Activated B cell treated with CpG ODN at 0.5 μM for 24 hours (primary cell): Measurements from ENCODE around the gene PLCB4. TPM values are rescaled to one million over a fixed set of nuclear protein-coding genes. Genes with fewer than 3 reads are reported as not detected.

ENCODE experiments used
- ATAC-seq: fragments of 200-7000 bp; cut with Tn5 transposase; one replicate; pipeline ENCODE4 v1.10.0; 2021; ENCODE audit warnings: low read depth, mild to moderate bottlenecking, moderate library complexity
- CTCF ChIA-PET: fragments of 350-600 bp; sonication (Branson Sonifier 250); formaldehyde crosslinking; loops from one replicate; lab custom pipeline; 2021; ENCODE audit warnings: antibody characterized with exemption; lab: Charles Lee
- POLR2A ChIA-PET: fragments of 350-600 bp; sonication (Branson Sonifier 250); formaldehyde crosslinking; loops from one replicate; lab custom pipeline; 2021; ENCODE audit warnings: antibody characterized with exemption; lab: Charles Lee
- DNase-seq: peaks from one replicate; pipeline ENCODE4 v3.0.0; 2022
- H3K27ac Mint-ChIP-seq: one replicate; pipeline ENCODE4 v1.8.0; 2020; ENCODE audit warnings: mixed read lengths
- H3K27me3 Mint-ChIP-seq: one replicate; pipeline ENCODE4 v1.8.0; 2021; ENCODE audit warnings: mixed read lengths
- H3K36me3 Mint-ChIP-seq: one replicate; pipeline ENCODE4 v1.8.0; 2021; ENCODE audit warnings: low read depth, mixed read lengths
- H3K4me1 Mint-ChIP-seq: one replicate; pipeline ENCODE4 v1.8.0; 2021; ENCODE audit warnings: mixed read lengths
- H3K4me3 Mint-ChIP-seq: one replicate; pipeline ENCODE4 v1.8.0; 2020; ENCODE audit warnings: mild to moderate bottlenecking, mixed read lengths
- H3K9me3 Mint-ChIP-seq: one replicate; pipeline ENCODE4 v1.8.0; 2020; ENCODE audit warnings: mixed read lengths
- CTCF ChIP-seq: fragments of 200-600 bp; IDR thresholded peaks from one replicate; pipeline ENCODE4 v1.8.0; 2022; ENCODE audit warnings: antibody characterized with exemption, mild to moderate bottlenecking
- intact Hi-C: fragments of 100-400 bp; cut with micrococcal nuclease; formaldehyde crosslinking; loops from one replicate; pipeline ENCODE4 v1.15.1; 2024
- total RNA-seq: library from RNA; stranded (reverse); gene quantifications from 2 replicates; pipeline ENCODE4 v1.2.3, GENCODE V29; 2022

The PLCB4 gene
- total RNA-seq, 1 donor from 2014 or later = not detected

GRCh38 chr20:9225879-9226278 is 157.0 kb downstream of the PLCB4 start:
- CTCF ChIA-PET = no interaction called here

GRCh38 chr20:9227896-9228615 is 159.2 kb downstream of the PLCB4 start:
- no peak overlapping the region for H3K4me3 Mint-ChIP-seq
- H3K36me3 Mint-ChIP-seq = no peaks in the 10 kb centered on the region
- H3K4me1 Mint-ChIP-seq = no peaks in the 10 kb centered on the region
- DNase-seq (no peak), ATAC-seq (no peak)
- H3K9me3 Mint-ChIP-seq = no peaks in the 10 kb centered on the region
- no peaks in the 10 kb centered on the region for H3K27me3 Mint-ChIP-seq
- intact Hi-C loops = no loop called here
- H3K27ac Mint-ChIP-seq = no peak overlapping the region
- no peak for TF ChIP-seq CTCF
- POLR2A ChIA-PET = no interaction called here
- CTCF ChIA-PET = no interaction called here

More at GRCh38 chr20:9225879-9226278, 157.0 kb downstream of the PLCB4 start:
- no peak overlapping the region for H3K27ac Mint-ChIP-seq
- TF ChIP-seq CTCF = no peak
- no peaks in the 10 kb centered on the region for H3K9me3 Mint-ChIP-seq
- H3K4me1 Mint-ChIP-seq = no peaks in the 10 kb centered on the region
- DNase-seq (no peak), ATAC-seq (no peak)
- intact Hi-C loops = no loop called here
- H3K36me3 Mint-ChIP-seq = no peaks in the 10 kb centered on the region
- H3K27me3 Mint-ChIP-seq = no peaks in the 10 kb centered on the region
- no peak overlapping the region for H3K4me3 Mint-ChIP-seq
- POLR2A ChIA-PET = no interaction called here

GRCh38 chr20:9228774-9229450 is 160.0 kb downstream of the PLCB4 start:
- intact Hi-C loops = no loop called here
- ChIA-PET POLR2A (no interaction called here), CTCF (no interaction called here)

GRCh38 chr20:9230406-9230805 is 161.5 kb downstream of the PLCB4 start:
- no peak overlapping the region for H3K4me3 Mint-ChIP-seq
- POLR2A ChIA-PET = no interaction called here
- H3K36me3 Mint-ChIP-seq = no peaks in the 10 kb centered on the region
- no peak overlapping the region for H3K27ac Mint-ChIP-seq
- intact Hi-C loops = no loop called here
- DNase-seq (no peak), ATAC-seq (no peak)
- no peaks in the 10 kb centered on the region for H3K4me1 Mint-ChIP-seq
- H3K27me3 Mint-ChIP-seq = no peaks in the 10 kb centered on the region
- CTCF ChIA-PET = no interaction called here
- TF ChIP-seq CTCF = no peak
- H3K9me3 Mint-ChIP-seq = no peaks in the 10 kb centered on the region

More at GRCh38 chr20:9228774-9229450, 160.0 kb downstream of the PLCB4 start:
- no peaks in the 10 kb centered on the region for H3K9me3 Mint-ChIP-seq
- H3K36me3 Mint-ChIP-seq = no peaks in the 10 kb centered on the region
- H3K4me3 Mint-ChIP-seq = no peak overlapping the region
- ATAC-seq (no peak), DNase-seq (no peak)
- no peaks in the 10 kb centered on the region for H3K27me3 Mint-ChIP-seq
- TF ChIP-seq CTCF = no peak
- H3K27ac Mint-ChIP-seq = no peak overlapping the region
- H3K4me1 Mint-ChIP-seq = no peaks in the 10 kb centered on the region

- no peak overlapping the region for H3K4me3 Mint-ChIP-seq
- ChIA-PET POLR2A (no interaction called here), CTCF (no interaction called here)
- no peaks in the 10 kb centered on the region for H3K36me3 Mint-ChIP-seq
- H3K27me3 Mint-ChIP-seq = no peaks in the 10 kb centered on the region
- no peaks in the 10 kb centered on the region for H3K4me1 Mint-ChIP-seq
- ATAC-seq = no peak
- H3K9me3 Mint-ChIP-seq = no peaks in the 10 kb centered on the region
- intact Hi-C loops = no loop called here
- TF ChIP-seq CTCF = no peak
- H3K27ac Mint-ChIP-seq = no peak overlapping the region
- DNase-seq = no peak
Measured at GRCh38 chr20:9233804-9234203, 164.9 kb downstream of the PLCB4 start.
